Parathyroid adenoma (tissue), 2 donors: ENCODE results near the gene PIWIL4.

ENCODE experiments used
- H2AFZ ChIP-seq: fragments of 300-600 bp; sonication (generic); one replicate; pipeline ENCODE4 v1.7.0; 2017; ENCODE audit warnings: antibody characterized with exemption, mild to moderate bottlenecking
- H3K27ac ChIP-seq: fragments of 300-600 bp; sonication (generic); one replicate; pipeline ENCODE4 v1.7.0; 2017
- H3K27me3 ChIP-seq: fragments of 300-600 bp; sonication (generic); one replicate; pipeline ENCODE4 v1.7.0; 2017; ENCODE audit warnings: low read length; ENCODE audit not compliant: control insufficient read depth, insufficient read depth
- H3K36me3 ChIP-seq: fragments of 300-600 bp; sonication (generic); one replicate; pipeline ENCODE4 v1.7.0; 2017; ENCODE audit warnings: low read length; ENCODE audit not compliant: control insufficient read depth, insufficient read depth
- H3K4me1 ChIP-seq: fragments of 300-600 bp; sonication (generic); one replicate; pipeline ENCODE4 v1.7.0; 2017; ENCODE audit warnings: control low read depth
- H3K4me2 ChIP-seq: fragments of 300-600 bp; sonication (generic); one replicate; pipeline ENCODE4 v1.7.0; 2017; ENCODE audit warnings: low read length
- H3K4me3 ChIP-seq: fragments of 300-600 bp; sonication (generic); one replicate; pipeline ENCODE4 v1.7.0; 2017; ENCODE audit warnings: low read depth, low read length
- H3K79me2 ChIP-seq: fragments of 300-600 bp; sonication (generic); one replicate; pipeline ENCODE4 v1.7.0; 2017; ENCODE audit warnings: control low read depth
- H3K9ac ChIP-seq: fragments of 300-600 bp; sonication (generic); one replicate; pipeline ENCODE4 v1.7.0; 2017; ENCODE audit warnings: mild to moderate bottlenecking
- H3K9me3 ChIP-seq: fragments of 300-600 bp; sonication (generic); one replicate; pipeline ENCODE4 v1.7.0; 2017; ENCODE audit warnings: low read length; ENCODE audit not compliant: control insufficient read depth
- CTCF ChIP-seq: fragments of 300-600 bp; sonication (generic); IDR thresholded peaks from one replicate; pipeline ENCODE4 v1.7.0; 2017; ENCODE audit warnings: antibody characterized with exemption, mild to moderate bottlenecking
- donor health status: primary hyperparathyroidism.

The PIWIL4 gene

GRCh38 chr11:94574193-94574961 lies 7.2 kb downstream of the PIWIL4 start:
- no peak overlapping the region for H3K4me2 ChIP-seq
- H2AFZ ChIP-seq, result no peak overlapping the region
- no peaks in the 10 kb centered on the region for H3K9me3 ChIP-seq
- H3K27ac ChIP-seq, result no peak overlapping the region
- no peaks in the 10 kb centered on the region for H3K36me3 ChIP-seq
- no peaks in the 10 kb centered on the region for H3K4me1 ChIP-seq
- no peaks in the 10 kb centered on the region for H3K27me3 ChIP-seq
- H3K9ac ChIP-seq, result no peak overlapping the region
- H3K4me3 ChIP-seq, result no peak overlapping the region
- TF ChIP-seq CTCF, result no peak
- no peaks in the 10 kb centered on the region for H3K79me2 ChIP-seq

- TF ChIP-seq CTCF, result no peak
- Histone ChIP-seq H3K4me2 (no peak overlapping the region), H3K79me2 (no peaks in the 10 kb centered on the region)
These were observed 9.1 kb downstream of the PIWIL4 start for GRCh38 chr11:94576306-94576705.

GRCh38 chr11:94577841-94578240 lies 10.7 kb downstream of the PIWIL4 start:
- Histone ChIP-seq H3K9ac (no peak overlapping the region), H3K4me2 (no peak overlapping the region), H2AFZ (no peak overlapping the region), H3K27ac (no peak overlapping the region), H3K4me3 (no peak overlapping the region), H3K9me3 (no peaks in the 10 kb centered on the region), H3K36me3 (no peaks in the 10 kb centered on the region), H3K27me3 (no peaks in the 10 kb centered on the region), H3K79me2 (no peaks in the 10 kb centered on the region), H3K4me1 (no peaks in the 10 kb centered on the region)
- TF ChIP-seq CTCF, result no peak

More at GRCh38 chr11:94576306-94576705, 9.1 kb downstream of the PIWIL4 start:
- H3K4me1 ChIP-seq, result no peaks in the 10 kb centered on the region
- H3K27me3 ChIP-seq, result no peaks in the 10 kb centered on the region
- no peak overlapping the region for H2AFZ ChIP-seq
- no peaks in the 10 kb centered on the region for H3K9me3 ChIP-seq
- H3K36me3 ChIP-seq, result no peaks in the 10 kb centered on the region
- H3K9ac ChIP-seq, result no peak overlapping the region
- no peak overlapping the region for H3K4me3 ChIP-seq
- no peak overlapping the region for H3K27ac ChIP-seq

- Histone ChIP-seq H3K27me3 (no peaks in the 10 kb centered on the region), H3K36me3 (no peaks in the 10 kb centered on the region), H3K9me3 (no peaks in the 10 kb centered on the region), H3K4me2 (no peak overlapping the region), H2AFZ (no peak overlapping the region), H3K79me2 (no peaks in the 10 kb centered on the region), H3K27ac (no peak overlapping the region), H3K4me1 (no peaks in the 10 kb centered on the region), H3K9ac (no peak overlapping the region), H3K4me3 (no peak overlapping the region)
- TF ChIP-seq CTCF, result no peak
These were observed 14.8 kb downstream of the PIWIL4 start for GRCh38 chr11:94581926-94582325.
